IMR-90 (cell line): ENCODE results near the gene GAREM1. TPM values are rescaled to one million over a fixed set of nuclear protein-coding genes. Genes with fewer than 3 reads are reported as not detected.

ENCODE experiments used
- ATAC-seq: fragments of 200-7000 bp; cut with Tn5 transposase; 2 replicates; pipeline ENCODE4 v1.9.1; 2020; ENCODE audit warnings: low read depth, mild to moderate bottlenecking, moderate library complexity
- BruUV-seq: library from RNA; stranded (reverse); fragments of 400-500 nt; replicated peaks from 2 replicates; lab custom pipeline; 2021; lab: Mats Ljungman, UMichigan
- CTCF ChIA-PET: fragments of 300-600 bp; formaldehyde crosslinking; extraction: SDS; loops from one replicate; lab custom pipeline; 2021; ENCODE audit warnings: antibody characterized with exemption; lab: Yijun Ruan, JAX
- POLR2A ChIA-PET: fragments of 300-600 bp; sonication (Branson Sonifier 250); formaldehyde crosslinking; loops from one replicate; lab custom pipeline; 2022; ENCODE audit warnings: antibody characterized with exemption; ENCODE audit not compliant: unreplicated experiment; lab: Charles Lee
- DNase-seq: peaks from one replicate; pipeline ENCODE4 v3.0.0; 2013
- H2AFZ ChIP-seq: replicated peaks from 2 replicates; pipeline ENCODE3; 2013; ENCODE audit warnings: low read length, mild to moderate bottlenecking; ENCODE audit not compliant: poor library complexity
- H2AK5ac ChIP-seq: 2 replicates; pipeline ENCODE4 v1.6.1; 2013; ENCODE audit warnings: low read depth, low read length, inconsistent platforms
- H2AK9ac ChIP-seq: replicated peaks from 2 replicates; pipeline ENCODE3; 2013; ENCODE audit warnings: mild to moderate bottlenecking, low read depth, low read length, moderate library complexity; ENCODE audit not compliant: poor library complexity
- H2BK120ac ChIP-seq: 2 replicates; pipeline ENCODE4 v1.6.1; 2013; ENCODE audit warnings: low read depth, low read length, inconsistent platforms
- H2BK15ac ChIP-seq: 3 replicates; pipeline ENCODE4 v1.6.1; 2013; ENCODE audit warnings: low read depth, low read length, inconsistent platforms
- H2BK20ac ChIP-seq: 2 replicates; pipeline ENCODE4 v1.6.1; 2013; ENCODE audit warnings: low read depth, mild to moderate bottlenecking, inconsistent platforms, low read length, moderate library complexity
- H2BK5ac ChIP-seq: 2 replicates; pipeline ENCODE4 v1.6.1; 2013; ENCODE audit warnings: mild to moderate bottlenecking, low read depth, low read length, inconsistent platforms; ENCODE audit not compliant: poor library complexity, severe bottlenecking
- H3K14ac ChIP-seq: replicated peaks from 2 replicates; pipeline ENCODE4 v1.6.1; 2013; ENCODE audit warnings: low read depth, low read length, inconsistent platforms
- H3K18ac ChIP-seq: 2 replicates; pipeline ENCODE4 v1.6.1; 2013; ENCODE audit warnings: low read depth, low read length, control low read depth
- H3K23ac ChIP-seq: 2 replicates; pipeline ENCODE4 v1.6.1; 2013; ENCODE audit warnings: low read depth, low read length, inconsistent platforms
- H3K27ac ChIP-seq: 2 replicates; pipeline ENCODE4 v1.5.1; 2013; ENCODE audit warnings: mild to moderate bottlenecking, control low read depth, low read length; ENCODE audit not compliant: insufficient read depth
- H3K27me3 ChIP-seq: 2 replicates; pipeline ENCODE4 v1.6.1; 2013; ENCODE audit warnings: low read length; ENCODE audit not compliant: control insufficient read depth, insufficient read depth
- H3K36me3 ChIP-seq: 2 replicates; pipeline ENCODE4 v1.6.1; 2013; ENCODE audit warnings: low read length, mixed read lengths; ENCODE audit not compliant: control insufficient read depth, insufficient read depth
- H3K4ac ChIP-seq: 2 replicates; pipeline ENCODE4 v1.6.1; 2013; ENCODE audit warnings: low read depth, low read length, inconsistent platforms
- H3K4me1 ChIP-seq: 2 replicates; pipeline ENCODE4 v1.6.1; 2013; ENCODE audit warnings: low read length, mixed read lengths; ENCODE audit not compliant: control insufficient read depth, insufficient read depth
- H3K4me2 ChIP-seq: 2 replicates; pipeline ENCODE4 v1.6.1; 2013; ENCODE audit warnings: low read depth, mild to moderate bottlenecking, control low read depth, low read length, moderate library complexity
- H3K4me3 ChIP-seq: 2 replicates; pipeline ENCODE4 v1.5.1; 2013; ENCODE audit warnings: low read depth, mild to moderate bottlenecking, control low read depth, low read length, moderate library complexity; ENCODE audit not compliant: insufficient read depth
- H3K56ac ChIP-seq: 2 replicates; pipeline ENCODE4 v1.6.1; 2013; ENCODE audit warnings: low read length, inconsistent platforms; ENCODE audit not compliant: insufficient read depth; ENCODE audit errors: extremely low read depth
- H3K79me1 ChIP-seq, 2 experiments: 2 replicates each; pipeline ENCODE4 v1.6.1; 2013; ENCODE audit warnings: low read length in 2 of 2, inconsistent platforms in 1 of 2, low read depth in 1 of 2
- H3K9ac ChIP-seq: 2 replicates; pipeline ENCODE4 v1.6.1; 2013; ENCODE audit warnings: low read depth, low read length, control low read depth
- H3K9me1 ChIP-seq: 2 replicates; pipeline ENCODE4 v1.6.1; 2013; ENCODE audit warnings: low read length, inconsistent platforms; ENCODE audit not compliant: insufficient read depth
- H3K9me3 ChIP-seq: 2 replicates; pipeline ENCODE4 v1.6.1; 2013; ENCODE audit warnings: low read length; ENCODE audit not compliant: control insufficient read depth, insufficient read depth
- H4K20me1 ChIP-seq: 2 replicates; pipeline ENCODE4 v1.6.1; 2013; ENCODE audit warnings: low read length, inconsistent platforms; ENCODE audit not compliant: insufficient read depth
- H4K5ac ChIP-seq: 2 replicates; pipeline ENCODE4 v1.6.1; 2013; ENCODE audit warnings: mild to moderate bottlenecking, low read depth, low read length, control low read depth
- H4K8ac ChIP-seq, 2 experiments: 2 replicates each; pipeline ENCODE4 v1.6.1; 2013; ENCODE audit warnings: low read depth in 2 of 2, low read length in 2 of 2, control low read depth in 1 of 2, inconsistent platforms in 1 of 2
- H4K91ac ChIP-seq: 2 replicates; pipeline ENCODE4 v1.6.1; 2013; ENCODE audit warnings: low read depth, low read length, inconsistent platforms; ENCODE audit not compliant: insufficient read depth
- BHLHE40 ChIP-seq: fragments of 150-350 bp; IDR thresholded peaks from 2 replicates; pipeline ENCODE4 v1.6.1; 2016; ENCODE audit warnings: mild to moderate bottlenecking, low read depth, low read length
- CEBPB ChIP-seq: IDR thresholded peaks from 2 replicates; pipeline ENCODE4 v1.6.1; 2012; ENCODE audit warnings: low read depth, low read length, improper control_type of control experiment
- CHD1 ChIP-seq: IDR thresholded peaks from 2 replicates; pipeline ENCODE4 v1.6.1; 2012; ENCODE audit warnings: low read depth, low read length, improper control_type of control experiment
- ELK1 ChIP-seq: fragments of 150-350 bp; IDR thresholded peaks from 2 replicates; pipeline ENCODE4 v1.6.1; 2016; ENCODE audit warnings: low read depth, mild to moderate bottlenecking, low read length, moderate library complexity, borderline replicate concordance
- FOS ChIP-seq: fragments of 150-350 bp; IDR thresholded peaks from 2 replicates; pipeline ENCODE4 v1.6.1; 2016; ENCODE audit warnings: low read depth, low read length
- MAFK ChIP-seq: IDR thresholded peaks from 2 replicates; pipeline ENCODE4 v1.6.1; 2012; ENCODE audit warnings: low read depth, low read length, improper control_type of control experiment
- MAZ ChIP-seq: IDR thresholded peaks from 2 replicates; pipeline ENCODE4 v1.6.1; 2012; ENCODE audit warnings: low read depth, mild to moderate bottlenecking, low read length, improper control_type of control experiment, moderate library complexity, borderline replicate concordance
- MXI1 ChIP-seq: IDR thresholded peaks from 2 replicates; pipeline ENCODE4 v1.6.1; 2012; ENCODE audit warnings: low read depth, mild to moderate bottlenecking, low read length, moderate library complexity, borderline replicate concordance
- NFE2L2 ChIP-seq: fragments of 150-350 bp; IDR thresholded peaks from 2 replicates; pipeline ENCODE4 v1.6.1; 2016; ENCODE audit warnings: low read depth, mild to moderate bottlenecking, low read length
- POLR2A ChIP-seq: IDR thresholded peaks from 2 replicates; pipeline ENCODE4 v1.6.1; 2012; ENCODE audit warnings: mild to moderate bottlenecking, low read depth, low read length
- RAD21 ChIP-seq: IDR thresholded peaks from 2 replicates; pipeline ENCODE4 v1.6.1; 2012; ENCODE audit warnings: low read length, improper control_type of control experiment
- RCOR1 ChIP-seq: IDR thresholded peaks from 2 replicates; pipeline ENCODE4 v1.6.1; 2012; ENCODE audit warnings: mild to moderate bottlenecking, low read length, improper control_type of control experiment; ENCODE audit not compliant: insufficient replicate concordance
- RFX5 ChIP-seq: IDR thresholded peaks from 2 replicates; pipeline ENCODE4 v1.8.0; 2012; ENCODE audit warnings: low read depth, mild to moderate bottlenecking, low read length, moderate library complexity
- SMC3 ChIP-seq: fragments of 150-350 bp; IDR thresholded peaks from 2 replicates; pipeline ENCODE4 v1.6.1; 2016; ENCODE audit warnings: low read depth, mild to moderate bottlenecking, antibody characterized with exemption, low read length, moderate library complexity
- USF2 ChIP-seq: fragments of 150-350 bp; IDR thresholded peaks from 2 replicates; pipeline ENCODE4 v1.6.1; 2017; ENCODE audit warnings: mild to moderate bottlenecking, antibody characterized with exemption, low read length, low read depth
- WGBS, 2 experiments: methylation state at CpG; one replicate each; pipeline versions ENCODE4 v1.1.5 to v1.1.7; 2013; ENCODE audit warnings: missing lambda C conversion rate in 2 of 2; ENCODE audit not compliant: insufficient read length in 1 of 2; ENCODE audit errors: extremely low coverage in 2 of 2; 5-methylcytosine and 5-hydroxymethylcytosine counted together
- dilution Hi-C: fragments of 300-500 bp; cut with HindIII; formaldehyde crosslinking; loops from one replicate; pipeline ENCODE4 v1.14.3; 2018; ENCODE audit warnings: low sequenced_read_pairs; ENCODE audit not compliant: unreplicated experiment
- in situ Hi-C: fragments of 300-500 bp; cut with MboI; formaldehyde crosslinking; loops from 3 replicates; pipeline ENCODE4 v1.14.3; 2019; ENCODE audit warnings: low sequenced_read_pairs, inconsistent platforms, mixed read lengths
- intact Hi-C: fragments of 100-400 bp; cut with micrococcal nuclease; formaldehyde crosslinking; loops from 2 replicates; pipeline ENCODE4 v1.10.0; 2022
- polyA plus RNA-seq, 3 experiments: library from polyadenylated mRNA; depleted of rRNA; stranded (reverse); fragments of >200 nt; gene quantifications; 2 replicates each; pipeline ENCODE4 v1.2.3, GENCODE V29; 2012; ENCODE audit warnings: low replicate concordance in 1 of 3
- total RNA-seq: library from RNA; depleted of rRNA; stranded (reverse); fragments of >200 nt; gene quantifications from 2 replicates; pipeline ENCODE4 v1.2.3, GENCODE V29; 2012
- TF ChIP-seq, protein P1 (sequence below): conservative IDR thresholded peaks from 2 replicates; pipeline ENCODE4 v1.5.1; 2012; ENCODE audit warnings: mild to moderate bottlenecking, low read depth, low read length, improper control_type of control experiment

GAREM1 gene
- total and polyA plus RNA-seq, 2 of the 4 experiments (the other 2 are of a cell fraction), result 1.4 to 2.3 TPM

DNA sequence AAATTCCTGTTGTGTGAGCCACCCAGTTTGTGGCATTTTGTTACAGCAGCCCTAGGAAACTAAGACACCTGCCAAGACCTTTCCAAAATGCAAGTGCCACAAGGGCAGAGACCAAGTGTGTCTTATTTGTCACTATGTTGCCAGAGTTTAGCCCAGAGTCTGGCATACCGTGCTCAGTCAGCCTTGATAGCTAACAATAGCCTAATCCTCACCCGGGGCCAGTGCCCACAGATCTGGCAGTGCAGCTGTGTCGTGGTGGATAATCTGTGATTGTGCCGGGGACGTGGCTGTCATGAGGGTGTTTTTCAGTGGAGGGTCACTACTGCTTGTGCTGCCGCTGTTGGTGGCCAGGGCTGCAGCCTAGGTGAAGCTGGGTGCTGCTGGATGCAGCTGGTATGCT, 227.3 kb downstream of the GAREM1 start:
- Histone ChIP-seq H4K91ac (no peak overlapping the region), H2BK20ac (no peak overlapping the region), H3K27ac (no peak overlapping the region), H3K4me3 (no peak overlapping the region), H3K56ac (no peak overlapping the region), H3K9ac (no peak overlapping the region), H3K23ac (no peak overlapping the region), H4K5ac (no peak overlapping the region), H4K8ac (no peak overlapping the region), H2BK5ac (no peak overlapping the region), H3K4ac (no peak overlapping the region), H2AK9ac (no peak overlapping the region), H2BK15ac (no peak overlapping the region), H2AFZ (no peak overlapping the region), H3K4me1 (no peaks in the 10 kb centered on the region), H3K27me3 (no peaks in the 10 kb centered on the region; the same call in none of the 2 replicates), H3K18ac (no peak overlapping the region), H4K20me1 (no peaks in the 10 kb centered on the region), H2AK5ac (no peak overlapping the region), H3K9me3 (no peaks in the 10 kb centered on the region), H3K36me3 (no peaks in the 10 kb centered on the region), H2BK120ac (no peak overlapping the region), H3K14ac (no peak overlapping the region), H3K4me2 (no peak overlapping the region), H3K9me1 (no peaks in the 10 kb centered on the region), H3K79me1 (no peaks in the 10 kb centered on the region)
- intact Hi-C loops (no loop called here), dilution Hi-C loops (no loop called here), in situ Hi-C loops (no loop called here)
- ChIA-PET CTCF (no interaction called here), POLR2A (no interaction called here)
- DNase-seq (no peak), ATAC-seq (no peak)
- TF ChIP-seq MAZ (no peak), FOS (no peak), RFX5 (no peak), RAD21 (no peak), RCOR1 (no peak), ELK1 (no peak), SMC3 (no peak), MXI1 (no peak), BHLHE40 (no peak), POLR2A (no peak), NFE2L2 (no peak), CHD1 (no peak), USF2 (no peak), MAFK (no peak), CEBPB (no peak)
- TF ChIP-seq, protein P1, sequence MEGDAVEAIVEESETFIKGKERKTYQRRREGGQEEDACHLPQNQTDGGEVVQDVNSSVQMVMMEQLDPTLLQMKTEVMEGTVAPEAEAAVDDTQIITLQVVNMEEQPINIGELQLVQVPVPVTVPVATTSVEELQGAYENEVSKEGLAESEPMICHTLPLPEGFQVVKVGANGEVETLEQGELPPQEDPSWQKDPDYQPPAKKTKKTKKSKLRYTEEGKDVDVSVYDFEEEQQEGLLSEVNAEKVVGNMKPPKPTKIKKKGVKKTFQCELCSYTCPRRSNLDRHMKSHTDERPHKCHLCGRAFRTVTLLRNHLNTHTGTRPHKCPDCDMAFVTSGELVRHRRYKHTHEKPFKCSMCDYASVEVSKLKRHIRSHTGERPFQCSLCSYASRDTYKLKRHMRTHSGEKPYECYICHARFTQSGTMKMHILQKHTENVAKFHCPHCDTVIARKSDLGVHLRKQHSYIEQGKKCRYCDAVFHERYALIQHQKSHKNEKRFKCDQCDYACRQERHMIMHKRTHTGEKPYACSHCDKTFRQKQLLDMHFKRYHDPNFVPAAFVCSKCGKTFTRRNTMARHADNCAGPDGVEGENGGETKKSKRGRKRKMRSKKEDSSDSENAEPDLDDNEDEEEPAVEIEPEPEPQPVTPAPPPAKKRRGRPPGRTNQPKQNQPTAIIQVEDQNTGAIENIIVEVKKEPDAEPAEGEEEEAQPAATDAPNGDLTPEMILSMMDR, result no peak
- WGBS, 2 experiments, result 83% methylated on average over 3 of the region's 6 CpGs; no CpG with 5 or more reads in 1 of the 2 experiments
- no TSS peak for BruUV-seq
